K562 (cell line): ENCODE data around the gene EYA2. TPM values are rescaled to one million over a fixed set of nuclear protein-coding genes. Genes with fewer than 3 reads are reported as not detected.

Experiments used
- ADNP ChIP-seq: fragments of 200-800 bp; sonication (Bioruptor generic); IDR thresholded peaks from 2 replicates; pipeline ENCODE4 v1.6.1; 2016; ENCODE audit warnings: missing genetic modification characterization, missing compliant biosample characterization
- ATF3 ChIP-seq, 2 experiments: fragments of 450-650 bp in 1 of 2; sonication (generic) in 1 of 2; formaldehyde crosslinking in 1 of 2; IDR thresholded peaks in 1 of 2; conservative IDR thresholded peaks in 1 of 2; 2 replicates each; pipeline versions ENCODE4 v1.6.1 to v1.8.1; 2016 to 2023; ENCODE audit warnings: mild to moderate bottlenecking in 2 of 2, moderate library complexity in 2 of 2, inconsistent platforms in 1 of 2, missing genetic modification reagents in 1 of 2
- CAMTA2 ChIP-seq: fragments of 250-450 bp; sonication (Bioruptor Pico); conservative IDR thresholded peaks from 2 replicates; pipeline ENCODE4 v1.5.1; 2022
- ELK3 ChIP-seq: fragments of 450-650 bp; formaldehyde crosslinking; IDR thresholded peaks from 2 replicates; pipeline ENCODE4 v1.4.0; 2020; ENCODE audit warnings: mild to moderate bottlenecking
- KHSRP ChIP-seq: fragments of 450-650 bp; IDR thresholded peaks from 2 replicates; pipeline ENCODE4 v1.6.1; 2017
- MITF ChIP-seq: IDR thresholded peaks from 2 replicates; pipeline ENCODE4 v1.6.1; 2014; ENCODE audit warnings: antibody characterized with exemption
- SMARCC2 ChIP-seq: fragments of 450-650 bp; IDR thresholded peaks from 2 replicates; pipeline ENCODE4 v1.6.1; 2017; ENCODE audit warnings: antibody characterized with exemption, moderate library complexity, mild to moderate bottlenecking, low read depth
- SRSF3 ChIP-seq: fragments of 200-400 bp; formaldehyde crosslinking; IDR thresholded peaks from 2 replicates; pipeline ENCODE4 v1.6.1; 2016; ENCODE audit warnings: mild to moderate bottlenecking, low read length, moderate library complexity; ENCODE audit not compliant: insufficient read depth
- TAF15 ChIP-seq: fragments of 200-400 bp; formaldehyde crosslinking; IDR thresholded peaks from 2 replicates; pipeline ENCODE4 v1.6.1; 2017; ENCODE audit warnings: mild to moderate bottlenecking, low read depth, low read length, moderate library complexity
- TARDBP ChIP-seq: fragments of 450-650 bp; IDR thresholded peaks from 2 replicates; pipeline ENCODE4 v1.6.1; 2016
- THAP7 ChIP-seq: fragments of 250-450 bp; sonication (Bioruptor Pico); IDR thresholded peaks from 2 replicates; pipeline ENCODE4 v1.5.0; 2021
- ZNF318 ChIP-seq, 2 experiments: fragments of 450-650 bp; IDR thresholded peaks; 2 replicates each; pipeline ENCODE4 v1.6.1; 2016; ENCODE audit warnings: mild to moderate bottlenecking in 2 of 2, borderline replicate concordance in 1 of 2, low read depth in 1 of 2, moderate library complexity in 1 of 2
- ZNF551 ChIP-seq: fragments of 250-450 bp; sonication (Bioruptor Pico); IDR thresholded peaks from 2 replicates; pipeline ENCODE4 v1.5.0; 2021; ENCODE audit warnings: mild to moderate bottlenecking, moderate library complexity
- ZNF79 ChIP-seq: fragments of 250-450 bp; sonication (Bioruptor Pico); IDR thresholded peaks from 2 replicates; pipeline ENCODE4 v1.4.0; 2020; ENCODE audit warnings: low read depth, mild to moderate bottlenecking, moderate library complexity
- polyA plus RNA-seq, 8 experiments: library from polyadenylated mRNA; depleted of rRNA in 4 of 8; stranded (reverse) in 5 of 8; unstranded in 3 of 8; fragments of >200 nt; fragmentation: Nextera tagmentation in 2 of 8; fragmentation: Illumina TruSeq in 1 of 8; extraction: Ambion mirVana in 2 of 8; extraction: Trizol in 1 of 8; gene quantifications; 2 replicates each; pipeline versions ENCODE4 v1.2.1 to v1.2.3, GENCODE V29; 2011 to 2014; ENCODE audit warnings: inconsistent platforms in 1 of 8, missing spikeins in 1 of 8
- total RNA-seq, 7 experiments: library from RNA; depleted of rRNA in 6 of 7; stranded (reverse); fragments of >200 nt in 6 of 7; fragmentation: Illumina TruSeq in 2 of 7; extraction: Trizol in 2 of 7; gene quantifications; 2 replicates each; pipeline versions ENCODE4 v1.2.1 to v1.2.3, GENCODE V29; 2011 to 2021; ENCODE audit warnings: low replicate concordance in 1 of 7

EYA2 gene
- total and polyA plus RNA-seq, 9 of the 15 experiments (the other 6 are each of a cell fraction or from before 2014, with no cell fraction given), result 0.03 TPM; not detected in 8

- no peak for TF ChIP-seq ZNF79 (CRISPR knock-in tag)
- no peak for TF ChIP-seq ADNP (tag)
- no peak for TF ChIP-seq CAMTA2 (CRISPR knock-in tag)
- no peak for TF ChIP-seq ZNF551 (CRISPR knock-in tag)
- no peak for TF ChIP-seq SRSF3
- TF ChIP-seq TAF15, result no peak
- no peak for TF ChIP-seq THAP7 (CRISPR knock-in tag)
- no peak for TF ChIP-seq SMARCC2
- TF ChIP-seq ATF3 (IDR thresholded peaks at IDR 0.05), result peak; percentile 81
- peak; percentile 50; the same call in 1 of the 2 replicates for TF ChIP-seq ATF3 (CRISPR knock-in tag; conservative IDR thresholded peaks at IDR 0.05)
- TF ChIP-seq KHSRP, result no peak
- no peak for TF ChIP-seq MITF
- no peak for TF ChIP-seq ZNF318 (IDR thresholded peaks at IDR 0.05; ENCODE audit: borderline replicate concordance in 1 of 2, low read depth in 1 of 2)
- no peak for TF ChIP-seq ELK3 (CRISPR knock-in tag)
- TF ChIP-seq TARDBP, result peak; percentile 87; the same call in 1 of the 2 replicates
These were observed 301.7 kb downstream of the EYA2 start (continued) for GRCh38 chr20:47196091-47197081.
